Trophoblast cell (in vitro differentiated cells and primary cell): ENCODE measurements around the gene UPF2.
A peak's percentile ranks its signal among the peaks of the same experiment; 100 is the strongest.

Source experiments
- DNase-seq, 2 donors: peaks; one replicate each; pipeline ENCODE4 v3.0.0-alpha.2; 2016
- H2AFZ ChIP-seq: 2 replicates; pipeline ENCODE4 v1.6.1; 2013; ENCODE audit warnings: low read length, moderate library complexity, mild to moderate bottlenecking; ENCODE audit not compliant: insufficient read depth, poor library complexity
- H2AK5ac ChIP-seq: 2 replicates; pipeline ENCODE4 v1.6.1; 2013; ENCODE audit warnings: mild to moderate bottlenecking, low read length
- H2BK120ac ChIP-seq: 2 replicates; pipeline ENCODE4 v1.6.1; 2013; ENCODE audit warnings: low read length, mild to moderate bottlenecking, moderate library complexity; ENCODE audit not compliant: insufficient read depth, poor library complexity
- H2BK12ac ChIP-seq: 2 replicates; pipeline ENCODE4 v1.6.1; 2013; ENCODE audit warnings: mild to moderate bottlenecking, low read length, moderate library complexity
- H2BK5ac ChIP-seq: 2 replicates; pipeline ENCODE4 v1.6.1; 2013; ENCODE audit warnings: low read length, low read depth, moderate library complexity, mild to moderate bottlenecking; ENCODE audit not compliant: poor library complexity
- H3K14ac ChIP-seq: 2 replicates; pipeline ENCODE4 v1.6.1; 2013; ENCODE audit warnings: mild to moderate bottlenecking, low read length
- H3K18ac ChIP-seq: 2 replicates; pipeline ENCODE4 v1.6.1; 2013; ENCODE audit warnings: mild to moderate bottlenecking, low read length
- H3K23ac ChIP-seq: 2 replicates; pipeline ENCODE4 v1.6.1; 2013; ENCODE audit warnings: low read length
- H3K27ac ChIP-seq: 2 replicates; pipeline ENCODE4 v1.5.1; 2013; ENCODE audit warnings: low read depth, mild to moderate bottlenecking, inconsistent platforms, low read length, moderate library complexity
- H3K27me3 ChIP-seq: 2 replicates; pipeline ENCODE4 v1.6.1; 2013; ENCODE audit warnings: inconsistent platforms, mild to moderate bottlenecking, low read length, moderate library complexity; ENCODE audit not compliant: insufficient read depth
- H3K36me3 ChIP-seq, 2 experiments: 1 replicate in 1 of 2; 2 replicates in 1 of 2; pipeline ENCODE4 v1.6.1; 2013; ENCODE audit warnings: low read length in 2 of 2, mild to moderate bottlenecking in 2 of 2, moderate library complexity in 1 of 2; ENCODE audit not compliant: insufficient read depth in 2 of 2, control insufficient read depth in 1 of 2
- H3K4ac ChIP-seq: 2 replicates; pipeline ENCODE4 v1.6.1; 2013; ENCODE audit warnings: low read depth, mild to moderate bottlenecking, low read length, moderate library complexity
- H3K4me1 ChIP-seq, 2 experiments: 1 replicate in 1 of 2; 2 replicates in 1 of 2; pipeline ENCODE4 v1.6.1; 2013; ENCODE audit warnings: low read length in 2 of 2, mild to moderate bottlenecking in 2 of 2, moderate library complexity in 1 of 2; ENCODE audit not compliant: insufficient read depth in 2 of 2, control insufficient read depth in 1 of 2
- H3K4me2 ChIP-seq: 2 replicates; pipeline ENCODE4 v1.6.1; 2013; ENCODE audit warnings: inconsistent platforms, mild to moderate bottlenecking, low read length, moderate library complexity
- H3K4me3 ChIP-seq: 2 replicates; pipeline ENCODE4 v1.5.1; 2013; ENCODE audit warnings: mild to moderate bottlenecking, low read depth, low read length, inconsistent platforms
- H3K79me1 ChIP-seq: one replicate; pipeline ENCODE4 v1.6.1; 2013; ENCODE audit warnings: low read length
- H3K79me2 ChIP-seq: 2 replicates; pipeline ENCODE4 v1.6.1; 2013; ENCODE audit warnings: low read length, mild to moderate bottlenecking; ENCODE audit not compliant: control insufficient read depth, insufficient read depth, poor library complexity
- H3K9ac ChIP-seq: 2 replicates; pipeline ENCODE4 v1.6.1; 2013; ENCODE audit warnings: mild to moderate bottlenecking, low read length
- H3K9me3 ChIP-seq: 2 replicates; pipeline ENCODE4 v1.6.1; 2013; ENCODE audit warnings: low read depth, mild to moderate bottlenecking, control low read depth, inconsistent platforms, low read length; ENCODE audit not compliant: insufficient read depth
- H4K12ac ChIP-seq: 2 replicates; pipeline ENCODE4 v1.6.1; 2013; ENCODE audit warnings: low read depth, mild to moderate bottlenecking, low read length, moderate library complexity
- H4K8ac ChIP-seq: 2 replicates; pipeline ENCODE4 v1.6.1; 2013; ENCODE audit warnings: low read depth, mild to moderate bottlenecking, low read length, moderate library complexity
- H4K91ac ChIP-seq: one replicate; pipeline ENCODE4 v1.6.1; 2013; ENCODE audit warnings: low read depth, mild to moderate bottlenecking, low read length, moderate library complexity
- WGBS: extraction: QIAGEN DNeasy Blood & Tissue Kit; methylation state at CpG from one replicate; pipeline ENCODE4 v1.1.7; 2013; ENCODE audit warnings: missing lambda C conversion rate; ENCODE audit not compliant: insufficient read length, insufficient coverage; ENCODE audit errors: extremely low coverage; 5-methylcytosine and 5-hydroxymethylcytosine counted together

Gene UPF2

GRCh38 chr10:11901036-11901301, 141.6 kb downstream of the UPF2 start:
- Histone ChIP-seq H3K14ac (no peak overlapping the region), H3K18ac (no peak overlapping the region), H3K27ac (no peak overlapping the region), H3K9me3 (no peaks in the 10 kb centered on the region), H3K36me3 (no peaks in the 10 kb centered on the region), H3K4ac (no peak overlapping the region), H3K79me2 (no peaks in the 10 kb centered on the region), H3K4me3 (no peak overlapping the region), H4K91ac (peak overlapping the region; percentile 60), H2BK120ac (no peak overlapping the region), H3K9ac (no peak overlapping the region), H2AK5ac (peak overlapping the region; percentile 54), H3K4me2 (no peak overlapping the region), H2AFZ (no peak overlapping the region), H4K8ac (no peak overlapping the region), H2BK12ac (peak overlapping the region; percentile 82), H3K27me3 (no peaks in the 10 kb centered on the region), H3K4me1 (peaks cover 15 to 29% of the 10 kb centered on the region in 2 experiments), H3K23ac (no peak overlapping the region), H4K12ac (no peak overlapping the region), H3K79me1 (peaks cover 16% of the 10 kb centered on the region), H2BK5ac (no peak overlapping the region)
- no CpG with 5 or more reads among the region's 6 CpGs for WGBS
- no peak for DNase-seq

- Histone ChIP-seq H3K4me1 (peaks cover 15 to 29% of the 10 kb centered on the region in 2 experiments), H3K23ac (no peak overlapping the region), H3K4me3 (no peak overlapping the region), H3K27ac (peak overlapping the region; percentile 51), H3K79me1 (peaks cover 18% of the 10 kb centered on the region), H2AFZ (no peak overlapping the region), H2BK12ac (peak overlapping the region; percentile 10), H4K8ac (peak overlapping the region; percentile 16), H4K12ac (no peak overlapping the region), H3K79me2 (no peaks in the 10 kb centered on the region), H2BK5ac (peak overlapping the region; percentile 10), H3K9ac (no peak overlapping the region), H3K9me3 (no peaks in the 10 kb centered on the region), H3K27me3 (no peaks in the 10 kb centered on the region), H3K4me2 (no peak overlapping the region), H3K36me3 (no peaks in the 10 kb centered on the region), H3K14ac (peak overlapping the region; percentile 63), H2AK5ac (peak overlapping the region; percentile 86), H4K91ac (peak overlapping the region; percentile 78), H2BK120ac (peak overlapping the region; percentile 19), H3K4ac (peak overlapping the region; percentile 5), H3K18ac (peak overlapping the region; percentile 22)
- DNase-seq, result no peak
- no CpG with 5 or more reads among the region's 28 CpGs for WGBS
Observed at GRCh38 chr10:11899067-11899876, 143.3 kb downstream of the UPF2 start.

- Histone ChIP-seq H3K14ac (peak overlapping the region; percentile 10), H3K4ac (no peak overlapping the region), H4K8ac (peak overlapping the region; percentile 16), H4K91ac (peak overlapping the region; percentile 78), H4K12ac (no peak overlapping the region), H3K27ac (peak overlapping the region; percentile 51), H3K9ac (no peak overlapping the region), H3K27me3 (no peaks in the 10 kb centered on the region), H3K4me3 (no peak overlapping the region), H3K18ac (no peak overlapping the region), H3K9me3 (no peaks in the 10 kb centered on the region), H3K36me3 (no peaks in the 10 kb centered on the region), H3K4me1 (peaks cover 15 to 29% of the 10 kb centered on the region in 2 experiments), H3K79me2 (no peaks in the 10 kb centered on the region), H2BK12ac (peak overlapping the region; percentile 10), H2AK5ac (no peak overlapping the region), H2AFZ (no peak overlapping the region), H3K4me2 (no peak overlapping the region), H2BK5ac (peak overlapping the region; percentile 10), H3K23ac (no peak overlapping the region), H2BK120ac (peak overlapping the region; percentile 19), H3K79me1 (peaks cover 19% of the 10 kb centered on the region)
- peak; percentile 97 to 98 for DNase-seq
- no CpG with 5 or more reads among the region's 20 CpGs for WGBS
Observed at GRCh38 chr10:11898372-11899066, 144.1 kb downstream of the UPF2 start.

GRCh38 chr10:11898033-11898371, 144.6 kb downstream of the UPF2 start:
- Histone ChIP-seq H3K4me2 (no peak overlapping the region), H3K79me2 (no peaks in the 10 kb centered on the region), H3K4me1 (peaks cover 17 to 31% of the 10 kb centered on the region in 2 experiments), H2AK5ac (no peak overlapping the region), H3K27me3 (no peaks in the 10 kb centered on the region), H4K12ac (no peak overlapping the region), H2BK12ac (no peak overlapping the region), H3K23ac (no peak overlapping the region), H2BK5ac (peak overlapping the region; percentile 42), H4K91ac (no peak overlapping the region), H3K9me3 (no peaks in the 10 kb centered on the region), H3K36me3 (no peaks in the 10 kb centered on the region), H3K4me3 (no peak overlapping the region), H4K8ac (no peak overlapping the region), H3K79me1 (peaks cover 21% of the 10 kb centered on the region), H2BK120ac (no peak overlapping the region), H3K18ac (no peak overlapping the region), H2AFZ (no peak overlapping the region), H3K14ac (no peak overlapping the region), H3K27ac (peak overlapping the region; percentile 72), H3K4ac (no peak overlapping the region), H3K9ac (no peak overlapping the region)
- no peak for DNase-seq
- whole genome bisulfite sequencing, result no CpG with 5 or more reads among the region's 3 CpGs
